ENCODE measurements around the gene NHLRC4. TPM values are rescaled to one million over a fixed set of nuclear protein-coding genes. Genes with fewer than 3 reads are reported as not detected.

Gene NHLRC4
- total and polyA plus RNA-seq, 4 donors, result 2.3 to 8.6 (median 5.7) TPM

- ATAC-seq (ENCODE audit: insufficient read depth, low FRiP score), result peak; percentile 87
- Histone ChIP-seq H3K9ac (ENCODE audit: insufficient read depth in 1 of 2, low read length in 2 of 2) (peak within 1 kb of the TSS; percentile 68 to 82), H3K4me3 (peak within 1 kb of the TSS; percentile 55), H3K9me3 (ENCODE audit: control insufficient read depth in 4 of 4, insufficient read depth in 3 of 4, low read length in 3 of 4) (no peaks in the 10 kb centered on the region), H3K27ac (ENCODE audit: low read depth in 1 of 2, low read length in 1 of 2) (peak within 1 kb of the TSS; percentile 97 to 98), H3K27me3 (ENCODE audit: control insufficient read depth in 3 of 3, insufficient read depth in 3 of 3, low read length in 2 of 3) (no peaks in the 10 kb centered on the region), H3K4me1 (ENCODE audit: control insufficient read depth in 5 of 5, insufficient read depth in 5 of 5, low read length in 5 of 5) (peaks cover 0 to 30% (median 22%) of the 10 kb centered on the region in 5 donors), H3K36me3 (ENCODE audit: control insufficient read depth in 4 of 4, insufficient read depth in 4 of 4, low read length in 4 of 4) (peaks cover 0 to 2% (median 0%) of the 10 kb centered on the region in 4 donors)
- TF ChIP-seq CTCF (IDR thresholded peaks at IDR 0.05; ENCODE audit: control extremely low read depth, extremely low read depth), result no peak
- DNase-seq, result peak; percentile 90 to 95 (median 93)
- WGBS, 2 donors, result 0 to 1% methylated on average over 46 to 129 of the region's 129 CpGs
These were observed 39.5 kb upstream of the NHLRC4 start, which contains the start of gene CAPN15 for GRCh38 chr16:527015-527903. CAPN15 (plus strand) TSS chr16:527712; CDS start chr16:546839, 19,127 bp downstream.

- no peaks in the 10 kb centered on the region for H3K27me3 ChIP-seq (ENCODE audit: control insufficient read depth in 3 of 3, insufficient read depth in 3 of 3, low read length in 2 of 3)
- peak overlapping the region; percentile 55 for H3K4me3 ChIP-seq
- 1 to 2% methylated on average over 27 to 55 of the region's 55 CpGs for WGBS, 2 donors
- peak in 2 of 3 donors; percentile 35 to 36 for DNase-seq
- ATAC-seq (ENCODE audit: insufficient read depth, low FRiP score), result no peak
- TF ChIP-seq CTCF (IDR thresholded peaks at IDR 0.05; ENCODE audit: control extremely low read depth, extremely low read depth), result no peak
- peaks cover 0 to 30% (median 22%) of the 10 kb centered on the region in 5 donors for H3K4me1 ChIP-seq (ENCODE audit: control insufficient read depth in 5 of 5, insufficient read depth in 5 of 5, low read length in 5 of 5)
- peak overlapping the region in 1 of 2 donors; percentile 38 for H3K9ac ChIP-seq (ENCODE audit: insufficient read depth in 1 of 2, low read length in 2 of 2)
- peak overlapping the region; percentile 70 to 98 for H3K27ac ChIP-seq (ENCODE audit: low read depth in 1 of 2, low read length in 1 of 2)
- no peaks in the 10 kb centered on the region for H3K9me3 ChIP-seq (ENCODE audit: control insufficient read depth in 4 of 4, insufficient read depth in 3 of 4, low read length in 3 of 4)
- H3K36me3 ChIP-seq (ENCODE audit: control insufficient read depth in 4 of 4, insufficient read depth in 4 of 4, low read length in 4 of 4), result peaks cover 0 to 2% (median 0%) of the 10 kb centered on the region in 4 donors
These were observed 38.4 kb upstream of the NHLRC4 start for GRCh38 chr16:528111-529011.

GRCh38 chr16:529012-529575 is 37.7 kb upstream of the NHLRC4 start:
- ATAC-seq (ENCODE audit: insufficient read depth, low FRiP score) (no peak), DNase-seq (no peak)
- Histone ChIP-seq H3K9ac (ENCODE audit: insufficient read depth in 1 of 2, low read length in 2 of 2) (peak overlapping the region in 1 of 2 donors; percentile 38), H3K4me1 (ENCODE audit: control insufficient read depth in 5 of 5, insufficient read depth in 5 of 5, low read length in 5 of 5) (peaks cover 0 to 30% (median 22%) of the 10 kb centered on the region in 5 donors), H3K9me3 (ENCODE audit: control insufficient read depth in 4 of 4, insufficient read depth in 3 of 4, low read length in 3 of 4) (no peaks in the 10 kb centered on the region), H3K4me3 (peak overlapping the region; percentile 55), H3K27me3 (ENCODE audit: control insufficient read depth in 3 of 3, insufficient read depth in 3 of 3, low read length in 2 of 3) (no peaks in the 10 kb centered on the region), H3K27ac (ENCODE audit: low read depth in 1 of 2, low read length in 1 of 2) (peak overlapping the region; percentile 70 to 98), H3K36me3 (ENCODE audit: control insufficient read depth in 4 of 4, insufficient read depth in 4 of 4, low read length in 4 of 4) (peaks cover 0 to 2% (median 0%) of the 10 kb centered on the region in 4 donors)
- 47 to 50% methylated on average over 12 of the region's 12 CpGs for WGBS, 2 donors
- TF ChIP-seq CTCF (IDR thresholded peaks at IDR 0.05; ENCODE audit: control extremely low read depth, extremely low read depth), result no peak

All from lung (tissue), 12 donors.